Inferior parietal cortex (tissue), 1 donor: ENCODE data around the gene ZNF683.

Experiments
- DNase-seq: peaks from one replicate; pipeline ENCODE4 v3.0.0-alpha.2; 2016; ENCODE audit errors: extremely low spot score

The ZNF683 gene

DNA sequence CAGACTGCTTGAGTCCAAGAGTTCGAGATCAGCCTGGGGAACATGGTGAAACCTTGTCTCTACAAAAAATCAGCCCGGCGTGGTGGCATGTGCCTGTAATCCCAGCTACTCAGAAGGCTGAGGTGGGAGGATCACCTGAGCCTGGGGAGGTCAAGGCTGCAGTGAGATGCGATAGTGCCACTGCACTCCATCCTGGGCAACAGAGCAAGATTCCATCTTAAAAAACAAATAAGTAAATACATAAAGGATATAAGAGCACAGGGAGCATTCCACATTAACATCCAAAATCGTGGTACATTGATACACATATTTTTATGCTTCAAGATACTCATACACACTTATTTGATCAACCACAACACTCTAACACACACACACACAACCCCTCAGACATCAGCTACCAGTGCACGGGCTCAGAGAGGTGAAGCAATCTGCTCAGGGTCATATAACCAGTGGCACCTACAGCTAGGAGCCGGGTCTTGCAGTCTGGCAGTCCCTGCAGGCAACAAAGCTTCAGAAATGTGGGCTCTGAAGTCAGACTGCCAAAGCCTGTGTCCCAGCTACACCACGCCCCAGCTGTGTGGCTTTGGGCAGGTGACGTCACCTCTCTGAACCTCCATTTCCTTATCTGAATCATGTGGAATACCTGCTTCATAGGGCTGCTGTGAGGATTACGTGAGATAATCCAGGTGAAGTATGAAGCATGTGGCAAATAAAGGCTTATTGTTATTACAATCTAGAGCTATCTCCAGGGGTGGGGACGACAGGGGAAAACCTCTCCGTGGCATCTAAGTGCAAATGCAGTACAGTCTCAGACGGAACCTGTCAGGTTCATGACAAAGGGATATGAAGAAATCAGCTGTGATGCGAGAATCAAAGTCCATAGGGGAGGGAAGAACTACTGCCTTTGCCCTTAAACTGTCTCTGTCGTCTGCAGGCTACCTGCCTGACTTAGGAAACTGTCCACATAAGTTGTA is 13.9 kb downstream of the ZNF683 start:
- no peak for DNase-seq

DNA sequence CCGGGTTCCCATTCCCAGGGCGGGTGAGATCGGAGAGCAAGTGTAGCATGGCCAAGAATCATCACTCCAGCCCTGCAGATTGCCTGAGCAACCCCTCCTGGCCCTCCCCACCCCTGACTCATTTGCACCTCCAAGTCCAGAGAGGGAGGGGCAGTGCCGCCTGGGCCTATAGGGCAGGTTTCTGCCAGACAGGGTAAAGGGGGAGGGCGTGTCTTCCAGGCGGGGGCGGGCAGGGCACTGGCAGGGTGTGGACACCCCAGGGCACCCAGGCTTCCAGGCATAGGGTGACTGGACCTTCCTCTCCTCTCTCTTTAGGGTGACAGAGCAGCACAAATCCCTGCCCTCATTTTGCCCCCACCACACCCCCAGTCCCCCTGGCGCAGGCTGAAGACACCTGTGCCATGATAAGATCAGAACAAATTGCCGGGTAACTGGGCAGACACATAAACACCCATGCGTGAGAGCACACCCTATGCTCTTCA is 15.4 kb downstream of the ZNF683 start:
- DNase-seq, result no peak

DNA sequence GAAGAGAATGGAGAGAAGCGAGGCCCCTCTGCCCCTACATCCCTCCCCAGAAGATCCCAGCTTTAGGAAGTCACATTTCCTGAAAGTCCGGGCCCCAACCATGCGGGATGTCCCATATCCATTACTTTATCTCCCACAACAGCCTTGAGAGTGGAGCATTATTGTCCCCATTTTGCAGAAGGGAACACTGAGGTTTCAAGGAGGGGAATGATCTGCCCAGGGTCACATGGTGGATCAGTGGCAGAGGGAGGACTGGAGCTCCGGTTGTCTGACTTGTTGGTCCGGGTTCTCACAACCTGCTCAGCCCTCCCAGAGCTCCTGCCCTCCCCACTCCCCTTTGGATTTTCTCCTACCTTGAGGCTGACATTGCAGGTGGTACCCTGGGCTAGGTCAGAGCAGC is 16.4 kb downstream of the ZNF683 start:
- no peak for DNase-seq

DNA sequence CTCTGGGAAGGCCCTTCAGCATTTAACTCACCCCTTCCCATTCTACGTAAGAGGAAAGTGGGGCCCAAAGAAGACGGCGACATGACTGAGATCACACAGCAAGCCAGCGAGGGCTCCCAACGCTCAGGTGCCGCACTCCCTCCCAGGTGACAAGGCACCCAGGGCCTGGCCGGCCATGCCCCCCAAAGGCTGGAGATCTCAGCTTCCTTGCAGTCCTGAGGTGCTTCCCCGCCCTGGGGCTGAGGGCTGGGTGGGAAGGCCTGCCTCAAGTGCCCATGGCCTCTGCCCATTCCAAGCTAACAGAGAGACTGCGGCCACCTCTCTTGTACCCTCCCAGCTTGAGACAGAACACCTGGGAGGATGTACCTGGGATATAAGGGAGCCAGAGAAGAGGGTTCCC is 17.6 kb downstream of the ZNF683 start:
- DNase-seq, result no peak

DNA sequence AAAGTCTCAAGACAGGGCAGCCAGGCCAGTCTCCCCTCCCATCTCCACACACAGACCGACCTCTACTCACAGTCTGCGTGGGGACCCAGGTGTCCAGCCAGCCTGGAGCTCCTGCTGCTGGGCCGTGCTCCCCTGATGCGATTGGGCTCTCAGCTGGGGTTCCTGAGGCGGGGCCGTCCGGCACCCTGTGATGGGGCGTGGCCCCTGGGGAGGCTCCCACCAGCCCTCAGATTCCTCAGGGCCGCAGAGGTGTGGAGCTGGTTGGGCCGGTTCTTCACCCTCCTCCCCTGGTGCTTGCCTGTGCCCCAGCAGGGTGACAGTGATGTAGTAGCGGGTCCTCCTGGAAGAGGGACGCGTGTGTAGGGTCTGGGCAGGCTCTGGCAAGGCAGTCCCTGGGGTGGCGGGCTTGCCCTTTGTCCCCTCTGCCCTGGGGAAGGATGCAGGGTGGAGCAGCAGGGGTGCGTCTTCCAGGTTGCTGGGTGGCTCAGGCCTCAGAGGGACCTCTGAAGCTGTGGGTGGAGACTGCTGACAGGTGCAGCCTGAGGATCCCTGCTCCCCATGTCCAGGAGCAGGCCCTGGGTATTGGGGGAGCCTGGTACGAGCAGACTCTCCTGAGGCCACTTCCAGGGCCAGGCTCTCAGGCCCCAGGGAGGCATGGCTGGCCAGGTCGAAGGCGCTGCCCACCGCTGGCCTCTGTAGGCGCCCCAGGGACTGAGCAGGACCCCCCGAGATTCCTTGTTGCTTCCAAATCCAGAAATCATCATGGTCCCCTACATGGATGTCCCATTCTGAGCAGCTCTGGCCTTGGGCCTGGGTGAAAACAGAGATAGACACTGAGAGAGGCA is 18.4 kb downstream of the ZNF683 start, which contains the start of gene CRYBG2:
CRYBG2 (minus strand) TSS at position 155 of the 845 bp plus-strand sequence. CDS start 7,473 bp downstream, outside the sequence.
- DNase-seq, result no peak

DNA sequence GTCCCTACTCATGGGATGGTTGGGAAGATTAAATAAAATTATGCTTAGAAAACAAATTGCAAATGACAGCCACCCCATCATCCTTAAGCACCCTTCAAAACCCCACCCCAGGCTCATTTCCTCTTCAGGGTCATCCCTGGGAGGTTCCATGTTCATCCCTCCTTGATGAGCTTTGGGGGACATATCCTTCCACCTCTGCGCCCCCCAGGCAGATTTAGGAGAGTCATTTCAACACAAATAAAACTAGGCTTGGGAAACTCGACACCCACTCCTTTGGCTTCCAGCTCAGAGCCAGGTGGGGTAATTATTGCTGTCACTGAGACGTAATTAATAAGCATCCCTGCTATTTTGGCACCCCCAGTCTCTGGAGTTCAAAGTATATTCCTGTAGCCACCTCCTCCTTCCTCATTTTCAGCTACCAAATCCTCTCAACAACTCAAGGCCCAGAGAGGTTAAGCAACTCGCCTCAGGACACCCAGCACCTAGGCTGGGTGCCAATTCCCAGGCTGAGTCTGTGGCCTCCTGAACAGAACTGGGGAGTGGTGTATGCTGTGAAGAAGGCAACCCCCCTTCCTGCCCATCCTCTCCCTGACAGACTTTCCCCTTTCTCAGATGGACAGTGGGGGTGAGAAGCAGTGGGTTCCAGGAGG is 19.2 kb downstream of the ZNF683 start:
- DNase-seq, result no peak

DNA sequence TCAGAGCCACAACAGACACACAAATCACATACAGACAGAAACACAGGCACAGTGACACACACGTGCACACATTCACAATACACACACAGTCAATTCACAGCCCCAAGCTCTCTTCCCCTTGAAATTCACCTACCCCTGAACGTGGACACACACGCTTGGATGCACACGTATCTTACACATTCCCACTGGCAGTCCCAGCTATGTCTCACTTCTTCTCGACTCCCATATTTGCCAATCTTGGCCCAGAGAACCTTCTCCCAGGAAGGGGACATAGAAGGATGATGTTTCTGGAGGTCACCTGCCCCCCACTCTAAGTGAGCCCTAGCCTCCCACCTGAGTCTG is 20.2 kb downstream of the ZNF683 start:
- no peak for DNase-seq

DNA sequence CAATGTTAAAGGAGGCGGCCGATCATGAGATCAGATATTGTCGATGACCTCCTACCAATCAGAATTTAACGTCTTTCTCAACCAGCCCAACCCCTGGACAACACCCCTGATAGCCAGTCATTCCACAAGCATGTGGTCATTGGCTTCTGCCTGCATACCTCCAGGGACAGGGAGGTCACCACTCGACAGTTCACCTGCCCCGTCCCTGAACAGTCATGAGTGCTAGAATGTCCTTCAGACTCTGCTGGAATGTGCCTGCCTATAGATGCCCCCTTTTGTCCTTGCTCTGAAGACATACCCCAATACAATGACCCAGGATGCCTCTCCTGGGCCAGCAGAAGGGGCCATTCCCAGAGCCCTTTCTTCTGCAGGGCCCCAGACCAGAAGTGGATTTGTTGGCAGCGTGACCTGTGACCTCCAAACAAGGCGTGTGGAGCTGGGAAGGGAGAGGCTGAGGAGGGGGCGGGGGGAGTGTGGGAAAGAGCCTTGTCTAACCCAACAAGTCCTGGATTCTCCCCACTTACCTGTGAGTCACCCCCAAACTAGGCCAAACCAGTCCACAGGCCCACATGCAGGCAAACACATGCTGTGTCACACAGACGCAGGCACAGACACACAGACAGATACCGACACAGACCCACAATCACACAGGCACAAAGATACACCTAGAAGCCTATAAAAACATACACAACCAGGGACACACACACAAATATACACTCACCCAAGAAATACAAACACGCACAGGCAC is 20.8 kb downstream of the ZNF683 start:
- no peak for DNase-seq

DNA sequence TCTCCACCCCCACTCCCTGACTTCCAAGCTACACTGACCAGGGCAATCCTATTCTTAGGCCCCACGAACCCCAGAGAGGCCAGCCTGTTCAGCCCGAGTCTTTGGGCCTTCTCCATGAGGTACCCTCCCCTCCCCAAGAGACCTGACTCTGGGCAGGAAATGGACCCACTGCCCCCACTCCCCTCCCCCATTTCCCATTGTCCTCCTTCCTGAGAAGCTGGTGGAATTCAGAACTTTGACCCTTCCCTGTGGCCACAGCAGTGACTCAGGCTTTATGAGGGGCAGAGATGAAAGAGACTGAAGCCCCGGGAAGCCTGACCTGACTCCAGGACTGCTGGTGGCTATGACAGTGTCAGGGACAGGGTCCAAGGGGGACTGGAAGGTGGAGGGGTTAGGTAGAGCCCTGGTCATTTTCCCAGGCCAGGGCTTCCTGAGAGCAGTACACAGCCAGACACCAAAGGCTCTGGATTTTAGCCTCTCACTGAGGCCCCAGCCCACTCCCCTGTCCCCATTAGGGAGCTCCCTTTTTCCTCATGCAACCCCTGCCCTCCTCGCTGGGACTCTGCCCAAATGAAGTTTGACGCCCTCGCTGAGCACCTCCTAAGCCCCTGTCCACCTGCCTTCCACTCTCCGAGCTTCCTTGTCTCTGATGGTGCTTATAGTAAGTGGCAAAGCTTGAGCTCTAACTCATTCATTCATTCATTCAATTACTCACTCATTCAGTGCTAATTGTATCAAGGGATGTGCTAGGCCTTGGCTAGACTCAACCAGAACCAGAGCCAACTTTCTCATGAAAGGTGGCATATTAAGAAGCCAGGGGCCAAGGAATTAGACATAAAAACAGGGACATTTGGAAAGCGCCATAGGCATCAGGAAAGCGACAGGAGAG is 21.6 kb downstream of the ZNF683 start:
- no peak for DNase-seq

DNA sequence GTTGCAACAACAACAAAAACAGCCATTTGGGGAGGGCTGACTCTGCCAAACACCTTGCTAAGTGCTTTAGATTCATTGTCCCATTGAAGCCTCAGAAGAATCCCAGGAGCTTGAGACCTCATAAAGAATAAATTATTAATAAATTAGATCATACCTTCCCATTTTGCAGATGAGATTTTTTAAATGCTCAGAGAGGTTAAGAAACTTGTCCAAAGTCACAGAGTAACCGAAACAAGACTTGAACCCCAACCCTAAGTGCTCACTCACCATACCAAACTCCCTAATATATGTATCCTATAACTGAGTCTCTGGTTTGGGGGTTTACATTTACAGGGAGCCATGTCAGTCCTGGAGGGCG is 22.2 kb downstream of the ZNF683 start:
- no peak for DNase-seq

DNA sequence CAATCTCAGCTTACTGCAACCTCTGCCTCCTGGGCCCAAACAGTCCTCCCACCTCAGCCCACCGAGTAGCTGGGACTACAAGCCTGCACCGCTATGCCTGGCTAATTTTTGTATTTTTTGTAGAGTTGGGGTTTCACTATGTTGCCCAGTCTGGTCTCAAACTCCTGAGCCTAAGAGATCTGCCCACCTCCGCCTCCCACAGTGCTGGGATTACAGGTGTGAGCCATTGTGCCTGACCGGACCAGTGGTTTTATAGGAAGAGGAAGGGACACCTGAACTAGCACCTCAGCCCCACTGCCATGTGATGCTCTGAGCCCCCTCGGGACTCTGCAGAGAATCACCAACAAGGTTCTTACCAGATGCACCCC is 22.7 kb downstream of the ZNF683 start:
- DNase-seq, result no peak

DNA sequence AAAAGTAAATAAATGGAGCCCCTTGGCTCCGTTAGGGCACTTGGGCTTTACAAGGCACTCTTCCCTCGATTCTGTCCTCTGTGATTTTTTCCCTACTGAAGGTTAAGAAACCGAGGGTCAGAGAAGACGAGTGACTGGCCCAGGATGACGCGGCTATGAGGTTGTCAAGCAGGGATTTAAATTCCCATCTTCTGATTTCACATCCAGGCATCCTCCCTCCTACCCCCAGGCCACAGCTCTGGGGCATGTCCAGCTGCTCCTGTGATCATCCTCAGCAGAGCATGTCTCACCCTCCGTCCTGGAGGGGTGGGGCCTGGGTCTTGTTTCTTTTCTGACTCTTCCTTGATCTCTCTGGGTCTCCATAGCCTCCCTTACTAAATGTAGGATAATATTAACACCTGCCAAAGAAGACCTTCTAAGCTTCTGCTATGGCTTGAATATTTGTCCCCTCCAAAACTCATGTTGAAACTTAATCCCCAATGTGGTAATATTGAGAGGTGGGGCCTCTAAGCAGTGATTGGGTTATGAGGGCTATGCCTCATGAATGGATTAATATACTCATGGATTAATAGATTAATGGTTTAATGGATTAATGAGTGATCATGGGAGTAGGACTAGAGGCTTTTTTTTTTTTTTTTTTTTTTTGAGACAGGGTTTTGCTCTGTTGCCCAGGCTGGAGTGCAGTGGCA is 23.2 kb downstream of the ZNF683 start:
- no peak for DNase-seq

DNA sequence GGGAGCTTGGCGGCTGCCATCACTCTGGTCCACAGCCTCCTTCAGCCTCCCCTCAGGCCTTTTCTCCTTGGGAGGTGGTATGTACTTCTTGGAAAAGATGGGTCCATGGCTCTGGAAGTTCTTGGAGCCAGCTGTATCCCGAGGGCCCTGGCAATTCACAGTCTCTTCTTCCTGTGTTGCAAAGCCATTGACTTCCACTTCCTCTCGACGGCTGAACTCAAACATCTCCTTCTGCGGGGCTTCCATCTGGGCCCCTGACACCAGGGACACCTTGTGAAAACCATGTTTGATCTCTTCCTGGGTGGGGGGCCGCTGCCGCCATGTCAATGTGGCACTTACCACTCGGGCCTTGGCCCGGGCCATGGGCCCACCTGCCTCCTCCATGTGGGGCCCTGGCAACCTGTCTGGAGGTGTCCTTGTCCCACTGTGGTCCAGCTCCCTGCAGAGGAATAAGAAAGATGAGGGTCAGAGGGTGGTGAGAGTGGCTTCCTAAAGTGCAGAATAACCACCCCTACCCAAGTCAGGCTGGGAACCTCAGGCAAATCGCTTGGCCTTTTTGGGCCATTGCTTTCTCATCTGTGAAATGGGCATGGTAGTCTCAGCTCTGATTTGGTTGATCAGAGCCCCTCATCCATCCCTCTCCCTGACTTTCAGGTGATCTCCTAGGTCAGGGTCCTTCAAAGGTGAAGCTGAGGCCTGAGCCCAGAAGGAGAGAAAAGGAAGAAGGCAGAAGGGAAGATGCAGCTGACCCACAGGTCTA is 26.1 kb downstream of the ZNF683 start:
- no peak for DNase-seq

DNA sequence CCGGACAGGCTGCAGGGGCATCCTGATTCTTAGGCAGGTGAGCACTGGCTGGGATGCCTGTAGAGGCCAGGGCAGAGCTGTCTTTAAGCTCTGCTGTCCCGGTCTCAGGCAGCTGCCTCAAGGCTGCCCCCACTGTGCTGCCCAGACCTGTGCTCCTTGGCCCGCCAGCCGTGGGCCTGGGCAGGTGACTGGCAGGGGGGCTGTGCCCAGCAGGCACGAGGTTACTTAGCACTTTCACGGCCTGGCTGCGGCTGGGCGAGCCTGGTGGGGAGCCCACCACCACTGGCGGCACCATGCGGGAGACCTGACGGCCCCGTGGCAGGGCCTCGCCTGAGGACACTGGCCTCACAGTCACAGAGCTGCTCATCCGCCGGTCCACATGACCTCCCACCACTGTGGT is 26.8 kb downstream of the ZNF683 start:
- DNase-seq, result no peak

DNA sequence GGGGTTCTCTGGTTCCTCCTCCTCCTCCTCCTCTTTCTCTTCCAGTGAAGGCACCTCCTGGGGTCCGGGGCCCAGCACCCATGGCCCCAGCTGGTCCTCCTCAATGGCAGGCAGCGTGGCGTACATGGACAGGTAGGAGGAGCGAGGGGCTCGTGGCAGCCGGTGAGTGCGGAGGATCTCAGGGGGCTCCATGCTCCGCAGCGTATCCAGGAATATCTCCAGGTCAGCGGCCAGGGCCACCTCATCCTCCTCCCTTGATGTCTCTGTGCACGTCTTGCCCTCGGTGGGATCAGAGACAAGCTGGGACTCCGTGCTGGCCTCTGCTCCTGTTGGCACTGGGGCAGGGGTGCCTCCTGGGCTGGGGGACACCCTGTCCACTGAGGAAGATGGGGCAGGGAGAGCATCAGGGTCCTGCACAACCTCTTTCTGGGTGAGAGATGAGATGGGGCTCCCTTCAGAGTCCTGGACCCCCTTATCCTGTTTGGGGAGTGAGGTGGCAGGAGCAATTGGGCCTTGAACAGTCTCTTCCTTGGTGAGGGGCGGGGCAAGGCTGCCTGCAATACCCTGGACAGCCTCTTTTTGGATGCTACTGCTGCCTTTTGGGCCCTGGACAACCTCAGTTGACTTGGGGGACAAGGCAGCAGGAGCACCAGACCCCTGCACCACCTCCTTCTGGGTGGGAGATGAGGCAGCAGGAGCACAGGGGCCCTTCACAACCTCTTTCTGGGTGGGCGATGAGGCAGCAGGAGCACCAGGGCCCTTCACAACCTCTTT is 28.2 kb downstream of the ZNF683 start:
- DNase-seq, result no peak

DNA sequence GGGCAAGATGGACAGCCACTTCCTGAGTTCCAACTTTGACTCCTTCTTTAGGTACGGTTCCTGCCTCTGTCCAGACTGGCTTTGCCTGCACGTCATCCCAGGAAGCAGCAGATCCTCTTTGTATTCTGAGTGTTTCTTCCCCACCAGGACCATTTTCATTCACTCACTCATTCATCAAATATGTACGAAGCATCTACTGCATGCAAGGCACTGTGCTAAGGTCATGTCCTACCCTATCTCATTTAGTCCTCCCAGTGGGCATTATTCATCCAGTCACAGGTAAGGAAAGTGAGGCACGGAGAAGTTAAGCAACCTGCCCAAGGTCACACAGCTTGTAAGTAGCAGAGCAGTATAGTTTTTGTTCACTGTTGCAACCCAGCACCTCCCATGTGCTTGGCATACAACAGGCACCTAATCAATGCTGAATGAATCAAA is 32.5 kb downstream of the ZNF683 start:
- DNase-seq, result no peak

DNA sequence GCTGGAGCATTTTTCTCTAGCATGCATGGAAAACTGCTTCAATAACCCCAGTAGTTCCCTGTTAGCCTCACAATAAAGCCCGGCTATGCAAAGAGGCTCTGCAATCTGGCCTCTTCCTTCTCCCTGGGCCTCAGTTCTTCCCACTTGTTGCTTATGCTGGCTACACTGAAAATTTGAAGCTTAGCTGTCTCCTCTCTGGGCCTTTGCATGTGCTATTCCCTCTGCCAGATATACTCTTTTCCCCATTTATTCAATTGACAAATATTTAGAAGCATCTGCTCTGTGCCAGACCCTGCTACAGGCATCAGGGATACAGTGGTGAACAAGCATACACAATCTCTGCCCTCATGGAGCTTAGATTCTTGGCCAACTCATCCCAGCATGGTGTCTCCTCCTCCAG is 33.9 kb downstream of the ZNF683 start:
- no peak for DNase-seq

DNA sequence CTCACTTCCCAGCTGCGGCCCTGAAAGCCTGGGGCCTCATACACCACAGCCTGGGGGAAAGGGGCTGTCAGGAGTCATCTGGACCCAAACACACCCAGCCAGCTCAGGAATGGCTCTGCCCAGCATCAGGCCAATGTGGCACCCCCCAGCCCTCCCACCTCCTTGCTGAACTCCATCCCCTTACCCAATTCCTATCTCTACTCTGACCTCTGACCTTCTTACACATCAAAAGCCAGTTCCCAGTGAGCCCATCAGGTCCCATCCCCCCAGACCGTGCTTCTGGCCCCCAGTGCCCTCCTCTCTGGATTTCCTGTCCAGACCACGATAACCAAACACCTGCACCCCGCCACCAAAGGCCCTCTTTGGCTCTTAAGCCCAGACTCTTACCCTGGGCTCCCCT is 34.9 kb downstream of the ZNF683 start:
- DNase-seq, result no peak
